Epithelial cell of esophagus (primary cell): ENCODE data around the gene MKX.

Source experiments
- DNase-seq: peaks from one replicate; pipeline ENCODE4 v3.0.0; 2010; ENCODE audit warnings: low read depth
- H3K4me3 ChIP-seq: 2 replicates; pipeline ENCODE4 v1.5.1; 2011; ENCODE audit warnings: mild to moderate bottlenecking, low read length, control low read depth
- TF ChIP-seq, protein P1 (sequence below): IDR thresholded peaks from 2 replicates; pipeline ENCODE4 v1.5.1; 2011; ENCODE audit warnings: low read depth, mild to moderate bottlenecking, low read length, control low read depth, inconsistent platforms; ENCODE audit not compliant: insufficient read depth; ENCODE audit errors: missing control alignments

Gene MKX, protein sequence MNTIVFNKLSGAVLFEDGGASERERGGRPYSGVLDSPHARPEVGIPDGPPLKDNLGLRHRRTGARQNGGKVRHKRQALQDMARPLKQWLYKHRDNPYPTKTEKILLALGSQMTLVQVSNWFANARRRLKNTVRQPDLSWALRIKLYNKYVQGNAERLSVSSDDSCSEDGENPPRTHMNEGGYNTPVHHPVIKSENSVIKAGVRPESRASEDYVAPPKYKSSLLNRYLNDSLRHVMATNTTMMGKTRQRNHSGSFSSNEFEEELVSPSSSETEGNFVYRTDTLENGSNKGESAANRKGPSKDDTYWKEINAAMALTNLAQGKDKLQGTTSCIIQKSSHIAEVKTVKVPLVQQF

DNA sequence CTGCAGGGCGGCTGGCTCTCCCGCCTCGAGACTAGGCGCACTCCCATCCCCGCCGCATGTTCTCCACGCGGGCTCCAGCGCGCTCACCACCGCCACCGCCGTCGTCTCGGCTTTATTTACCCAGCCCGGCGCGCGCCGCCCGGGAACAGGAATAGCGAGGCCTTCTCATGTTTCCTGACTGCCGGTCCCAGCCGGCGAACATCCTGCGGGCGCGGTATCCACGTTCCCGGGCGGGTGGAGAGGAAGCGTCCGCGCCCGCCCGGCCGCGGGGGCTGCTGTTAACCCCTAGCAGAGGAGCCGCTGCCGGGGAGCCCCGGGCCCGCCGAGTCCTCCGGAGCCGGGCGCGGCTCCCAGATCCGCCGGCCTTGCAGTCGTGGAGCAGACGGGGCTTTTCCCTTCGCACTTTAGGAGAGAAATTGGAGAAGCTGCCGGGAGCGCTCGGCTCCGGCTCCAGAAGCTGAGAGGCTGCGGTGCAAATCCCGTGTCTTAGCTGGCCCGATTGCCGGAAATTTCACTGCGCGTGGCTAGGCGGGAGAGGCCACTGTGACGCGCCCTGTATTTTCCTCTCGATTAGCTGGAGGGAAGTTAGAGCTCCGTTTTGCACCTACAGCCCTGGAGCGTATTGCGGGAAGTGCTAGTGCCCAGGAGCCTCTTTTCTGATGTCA lies at the start of gene MKX:
MKX (minus strand) TSS at position 88 of the 665 bp plus-strand sequence. CDS start 2,404 bp downstream, outside the sequence.
- TF ChIP-seq, protein P1, sequence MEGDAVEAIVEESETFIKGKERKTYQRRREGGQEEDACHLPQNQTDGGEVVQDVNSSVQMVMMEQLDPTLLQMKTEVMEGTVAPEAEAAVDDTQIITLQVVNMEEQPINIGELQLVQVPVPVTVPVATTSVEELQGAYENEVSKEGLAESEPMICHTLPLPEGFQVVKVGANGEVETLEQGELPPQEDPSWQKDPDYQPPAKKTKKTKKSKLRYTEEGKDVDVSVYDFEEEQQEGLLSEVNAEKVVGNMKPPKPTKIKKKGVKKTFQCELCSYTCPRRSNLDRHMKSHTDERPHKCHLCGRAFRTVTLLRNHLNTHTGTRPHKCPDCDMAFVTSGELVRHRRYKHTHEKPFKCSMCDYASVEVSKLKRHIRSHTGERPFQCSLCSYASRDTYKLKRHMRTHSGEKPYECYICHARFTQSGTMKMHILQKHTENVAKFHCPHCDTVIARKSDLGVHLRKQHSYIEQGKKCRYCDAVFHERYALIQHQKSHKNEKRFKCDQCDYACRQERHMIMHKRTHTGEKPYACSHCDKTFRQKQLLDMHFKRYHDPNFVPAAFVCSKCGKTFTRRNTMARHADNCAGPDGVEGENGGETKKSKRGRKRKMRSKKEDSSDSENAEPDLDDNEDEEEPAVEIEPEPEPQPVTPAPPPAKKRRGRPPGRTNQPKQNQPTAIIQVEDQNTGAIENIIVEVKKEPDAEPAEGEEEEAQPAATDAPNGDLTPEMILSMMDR = no peak
- H3K4me3 ChIP-seq = no peak within 1 kb of the TSS
- peak; percentile 54 for DNase-seq

DNA sequence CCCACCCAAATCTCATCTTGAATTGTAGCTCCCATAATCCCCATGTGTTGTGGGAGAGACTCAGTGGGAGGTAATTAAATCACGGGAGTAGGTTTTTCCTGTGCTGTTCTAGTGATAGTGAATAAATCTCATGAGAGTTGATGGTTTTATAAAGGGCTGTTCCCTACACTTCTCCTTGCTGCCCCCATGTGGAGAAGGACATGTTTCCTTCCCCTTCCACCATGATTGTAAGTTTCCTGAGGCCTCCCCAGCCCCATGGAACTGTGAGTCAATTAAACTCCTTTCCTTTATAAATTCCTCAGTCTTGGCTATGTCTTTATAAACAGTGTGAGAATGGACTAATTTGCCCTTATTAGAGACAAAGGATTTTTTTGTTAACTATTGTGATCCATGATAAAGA lies 48.5 kb upstream of the MKX start:
- DNase-seq = peak; percentile 13
- TF ChIP-seq, protein P1 = peak; percentile 21

DNA sequence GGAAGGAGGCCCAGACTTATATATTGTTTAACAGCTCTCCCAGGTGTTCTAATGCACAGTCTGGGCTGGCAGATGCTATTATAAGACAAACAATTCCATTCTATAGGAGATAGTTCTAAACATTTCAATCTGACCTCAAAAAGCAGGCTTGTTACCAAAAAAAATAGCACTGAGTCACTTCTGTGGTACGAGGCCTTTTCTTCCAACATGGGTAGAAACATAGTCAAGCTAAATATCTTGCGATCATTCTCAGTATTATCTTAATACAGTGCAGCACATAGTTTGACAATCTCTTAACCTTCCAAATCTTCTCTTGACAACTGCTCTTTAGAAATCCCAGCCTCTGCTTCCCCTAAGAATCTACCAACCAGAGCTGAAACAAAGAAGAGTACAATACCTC lies 46.6 kb upstream of the MKX start:
- no peak for DNase-seq
- TF ChIP-seq, protein P1 = no peak
- H3K4me3 ChIP-seq = no peak overlapping the region

More for the DNA sequence above, 48.5 kb upstream of the MKX start:
- H3K4me3 ChIP-seq = no peak overlapping the region

DNA sequence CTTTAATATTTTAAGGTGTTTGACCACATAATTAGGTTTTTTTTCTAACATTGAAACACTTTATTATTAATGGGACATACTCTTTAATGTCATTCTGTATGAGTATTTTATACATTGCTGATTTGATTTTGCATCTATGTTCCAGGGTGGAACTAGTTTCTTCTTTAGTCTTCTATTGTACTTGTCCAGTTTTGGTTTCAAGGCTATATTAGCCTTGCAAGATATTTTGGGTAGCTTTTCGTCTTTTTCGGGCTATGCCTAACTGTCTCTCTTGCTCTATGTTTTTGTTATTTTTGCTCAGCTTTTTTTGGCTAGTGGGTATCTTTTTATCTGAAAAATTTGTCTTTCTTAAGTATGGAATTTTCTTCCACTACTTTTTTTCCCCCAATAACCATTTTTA lies 38.7 kb upstream of the MKX start:
- no peak for DNase-seq
- TF ChIP-seq, protein P1 = no peak
- no peak overlapping the region for H3K4me3 ChIP-seq

DNA sequence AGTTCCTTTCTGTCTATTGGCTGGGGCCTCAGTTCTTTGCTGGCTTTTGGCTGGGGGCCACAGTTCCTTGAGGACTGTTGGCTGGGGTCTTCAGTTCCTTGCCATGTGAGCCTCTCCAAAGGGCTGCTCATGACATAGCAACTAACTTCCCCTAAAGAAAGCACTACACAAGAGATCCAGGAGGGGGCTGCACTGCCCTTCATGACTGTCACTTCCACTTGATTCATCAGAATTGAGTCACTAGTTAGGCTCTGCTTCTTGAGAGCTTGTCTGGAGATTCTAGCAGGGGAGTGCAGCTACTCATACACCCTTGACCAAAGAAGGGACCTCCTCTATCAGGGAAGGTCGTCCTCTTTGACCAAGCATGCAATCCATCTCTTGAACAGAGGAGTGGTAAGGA lies 38.0 kb upstream of the MKX start:
- H3K4me3 ChIP-seq = no peak overlapping the region
- TF ChIP-seq, protein P1 = peak; percentile 14
- DNase-seq = peak; percentile 60

DNA sequence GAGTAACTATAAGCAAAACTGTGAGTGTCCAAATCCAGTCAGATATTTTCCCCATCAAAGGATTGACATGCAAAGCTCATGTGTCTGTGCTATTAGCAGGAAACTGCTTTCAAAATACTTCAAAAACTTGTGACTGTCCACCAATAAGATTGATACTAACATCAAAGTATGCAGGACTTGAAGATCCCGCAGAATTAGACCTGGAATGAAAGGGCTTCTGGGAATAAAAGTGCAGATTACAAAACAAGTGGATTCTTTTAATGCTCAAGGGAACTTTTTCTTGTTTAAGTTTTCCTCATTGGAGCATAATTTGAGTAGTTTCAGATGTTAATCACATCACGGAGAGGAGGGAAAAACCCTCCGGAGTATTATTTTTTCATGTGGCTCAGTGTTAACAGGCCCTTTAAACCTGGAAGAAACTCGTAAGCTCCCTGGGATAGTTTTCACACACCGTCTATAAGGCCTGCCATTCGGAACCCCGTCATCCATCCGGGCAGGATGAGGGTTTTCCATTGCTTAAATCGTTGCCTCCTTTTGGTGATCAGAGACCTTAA lies 33.9 kb upstream of the MKX start:
- H3K4me3 ChIP-seq = no peak overlapping the region
- TF ChIP-seq, protein P1 = no peak
- no peak for DNase-seq
